ENCODE data around the gene STAT1. TPM values are rescaled to one million over a fixed set of nuclear protein-coding genes. Genes with fewer than 3 reads are reported as not detected.
A peak's percentile ranks its signal among the peaks of the same experiment; 100 is the strongest.

Gene STAT1
- total RNA-seq: 262 TPM
- 100 to 1,000 TPM; 198 to 331 (median 274) TPM for polyA plus RNA-seq

GRCh38 chr2:191013932-191014652 lies at the start of gene STAT1:
Gene STAT1 (minus strand): TSS chr2:191014171. CDS start chr2:191010003, 4,168 bp downstream.
- H3K27ac Mint-ChIP-seq: no peak within 1 kb of the TSS
- H3K4me3 Mint-ChIP-seq: no peak within 1 kb of the TSS
- Histone ChIP-seq H3K27me3 (ENCODE audit: control insufficient read depth, insufficient read depth, low read length) (no peaks in the 10 kb centered on the region), H3K36me3 (ENCODE audit: control insufficient read depth, insufficient read depth, low read length) (peaks cover 21% of the 10 kb centered on the region), H3K27ac (ENCODE audit: insufficient read depth, low read length, poor library complexity, severe bottlenecking) (peak within 1 kb of the TSS; percentile 95), H3K4me1 (ENCODE audit: control insufficient read depth, insufficient read depth, low read length, poor library complexity, severe bottlenecking) (peaks cover 71% of the 10 kb centered on the region), H3K9me3 (ENCODE audit: control insufficient read depth in 2 of 2, low read length in 2 of 2) (no peaks in the 10 kb centered on the region), H3K4me3 (ENCODE audit: low read depth, low read length) (peak within 1 kb of the TSS; percentile 100)
- peak; percentile 91 to 97 (median 96) for DNase-seq
- H3K36me3 Mint-ChIP-seq: peaks cover 20% of the 10 kb centered on the region
- ATAC-seq (ENCODE audit: low read depth in 2 of 2): peak; percentile 88 to 89
- peaks cover 21 to 44% (median 31%) of the 10 kb centered on the region in 4 donors for H3K4me1 Mint-ChIP-seq
- H3K9me3 Mint-ChIP-seq: peaks cover 0 to 3% (median 0%) of the 10 kb centered on the region in 7 donors
- H3K27me3 Mint-ChIP-seq: no peaks in the 10 kb centered on the region

- ATAC-seq (ENCODE audit: low read depth in 2 of 2) (no peak), DNase-seq (no peak)
- peaks cover 44% of the 10 kb centered on the region for H3K4me1 ChIP-seq (ENCODE audit: control insufficient read depth, insufficient read depth, low read length, poor library complexity, severe bottlenecking)
- Mint-ChIP-seq H3K27me3 (no peaks in the 10 kb centered on the region), H3K4me3 (peak overlapping the region in 1 of 4 donors; percentile 29), H3K4me1 (peaks cover 45 to 69% (median 58%) of the 10 kb centered on the region in 4 donors), H3K9me3 (no peaks in the 10 kb centered on the region), H3K36me3 (peaks cover 28% of the 10 kb centered on the region), H3K27ac (peak overlapping the region; percentile 32 to 85 (median 42))
- no peaks in the 10 kb centered on the region for H3K9me3 ChIP-seq (ENCODE audit: control insufficient read depth in 2 of 2, low read length in 2 of 2)
- no peak overlapping the region for H3K4me3 ChIP-seq (ENCODE audit: low read depth, low read length)
- H3K36me3 ChIP-seq (ENCODE audit: control insufficient read depth, insufficient read depth, low read length): peaks cover 6% of the 10 kb centered on the region
- no peak overlapping the region for H3K27ac ChIP-seq (ENCODE audit: insufficient read depth, low read length, poor library complexity, severe bottlenecking)
- no peaks in the 10 kb centered on the region for H3K27me3 ChIP-seq (ENCODE audit: control insufficient read depth, insufficient read depth, low read length)
Observed at GRCh38 chr2:191063584-191063983, 49.6 kb upstream of the STAT1 start.

GRCh38 chr2:191061381-191061980 lies 47.5 kb upstream of the STAT1 start:
- H3K4me1 ChIP-seq (ENCODE audit: control insufficient read depth, insufficient read depth, low read length, poor library complexity, severe bottlenecking): peaks cover 49% of the 10 kb centered on the region
- H3K4me3 ChIP-seq (ENCODE audit: low read depth, low read length): peak overlapping the region; percentile 1
- H3K4me1 Mint-ChIP-seq: peaks cover 35 to 61% (median 47%) of the 10 kb centered on the region in 4 donors

GRCh38 chr2:191059308-191059707 lies 45.3 kb upstream of the STAT1 start:
- H3K4me1 Mint-ChIP-seq: peaks cover 29 to 54% (median 41%) of the 10 kb centered on the region in 4 donors
- Histone ChIP-seq H3K9me3 (ENCODE audit: control insufficient read depth in 2 of 2, low read length in 2 of 2) (no peaks in the 10 kb centered on the region), H3K36me3 (ENCODE audit: control insufficient read depth, insufficient read depth, low read length) (peaks cover 6% of the 10 kb centered on the region), H3K4me3 (ENCODE audit: low read depth, low read length) (no peak overlapping the region), H3K27ac (ENCODE audit: insufficient read depth, low read length, poor library complexity, severe bottlenecking) (no peak overlapping the region), H3K4me1 (ENCODE audit: control insufficient read depth, insufficient read depth, low read length, poor library complexity, severe bottlenecking) (peaks cover 35% of the 10 kb centered on the region), H3K27me3 (ENCODE audit: control insufficient read depth, insufficient read depth, low read length) (no peaks in the 10 kb centered on the region)
- ATAC-seq (ENCODE audit: low read depth in 2 of 2) (no peak), DNase-seq (no peak)
- peaks cover 23% of the 10 kb centered on the region for H3K36me3 Mint-ChIP-seq
- H3K9me3 Mint-ChIP-seq: no peaks in the 10 kb centered on the region
- no peak overlapping the region for H3K4me3 Mint-ChIP-seq
- no peaks in the 10 kb centered on the region for H3K27me3 Mint-ChIP-seq
- H3K27ac Mint-ChIP-seq: peak overlapping the region in 1 of 3 donors; percentile 7

More at GRCh38 chr2:191061381-191061980, 47.5 kb upstream of the STAT1 start:
- Histone ChIP-seq H3K36me3 (ENCODE audit: control insufficient read depth, insufficient read depth, low read length) (peaks cover 6% of the 10 kb centered on the region), H3K9me3 (ENCODE audit: control insufficient read depth in 2 of 2, low read length in 2 of 2) (no peaks in the 10 kb centered on the region), H3K27me3 (ENCODE audit: control insufficient read depth, insufficient read depth, low read length) (no peaks in the 10 kb centered on the region), H3K27ac (ENCODE audit: insufficient read depth, low read length, poor library complexity, severe bottlenecking) (no peak overlapping the region)
- Mint-ChIP-seq H3K4me3 (peak overlapping the region in 3 of 4 donors; percentile 10 to 45 (median 41)), H3K27ac (peak overlapping the region; percentile 57 to 61 (median 60)), H3K9me3 (no peaks in the 10 kb centered on the region), H3K36me3 (peaks cover 28% of the 10 kb centered on the region), H3K27me3 (no peaks in the 10 kb centered on the region)
- ATAC-seq (ENCODE audit: low read depth in 2 of 2) (peak in 1 of 2 donors; percentile 59), DNase-seq (peak in 2 of 3 donors; percentile 22 to 77)

- Histone ChIP-seq H3K27me3 (ENCODE audit: control insufficient read depth, insufficient read depth, low read length) (no peaks in the 10 kb centered on the region), H3K9me3 (ENCODE audit: control insufficient read depth in 2 of 2, low read length in 2 of 2) (no peaks in the 10 kb centered on the region), H3K4me1 (ENCODE audit: control insufficient read depth, insufficient read depth, low read length, poor library complexity, severe bottlenecking) (peaks cover 26% of the 10 kb centered on the region), H3K27ac (ENCODE audit: insufficient read depth, low read length, poor library complexity, severe bottlenecking) (no peak overlapping the region), H3K36me3 (ENCODE audit: control insufficient read depth, insufficient read depth, low read length) (peaks cover 6% of the 10 kb centered on the region), H3K4me3 (ENCODE audit: low read depth, low read length) (peak overlapping the region; percentile 39)
- Mint-ChIP-seq H3K4me1 (peaks cover 13 to 34% (median 22%) of the 10 kb centered on the region in 4 donors), H3K4me3 (peak overlapping the region in 3 of 4 donors; percentile 22 to 55 (median 36)), H3K27ac (peak overlapping the region in 2 of 3 donors; percentile 13 to 66), H3K27me3 (no peaks in the 10 kb centered on the region), H3K36me3 (peaks cover 12% of the 10 kb centered on the region), H3K9me3 (no peaks in the 10 kb centered on the region)
- ATAC-seq (ENCODE audit: low read depth in 2 of 2) (peak; percentile 55 to 73), DNase-seq (peak in 1 of 3 donors; percentile 71)
Observed at GRCh38 chr2:191056228-191056627, 42.3 kb upstream of the STAT1 start.

GRCh38 chr2:191053256-191053655 lies 39.3 kb upstream of the STAT1 start:
- Histone ChIP-seq H3K27me3 (ENCODE audit: control insufficient read depth, insufficient read depth, low read length) (no peaks in the 10 kb centered on the region), H3K9me3 (ENCODE audit: control insufficient read depth in 2 of 2, low read length in 2 of 2) (no peaks in the 10 kb centered on the region), H3K4me3 (ENCODE audit: low read depth, low read length) (no peak overlapping the region), H3K36me3 (ENCODE audit: control insufficient read depth, insufficient read depth, low read length) (no peaks in the 10 kb centered on the region), H3K4me1 (ENCODE audit: control insufficient read depth, insufficient read depth, low read length, poor library complexity, severe bottlenecking) (peaks cover 26% of the 10 kb centered on the region), H3K27ac (ENCODE audit: insufficient read depth, low read length, poor library complexity, severe bottlenecking) (no peak overlapping the region)
- Mint-ChIP-seq H3K27ac (peak overlapping the region in 2 of 3 donors; percentile 48 to 50), H3K4me3 (no peak overlapping the region), H3K27me3 (no peaks in the 10 kb centered on the region), H3K9me3 (no peaks in the 10 kb centered on the region), H3K4me1 (peaks cover 11 to 21% (median 17%) of the 10 kb centered on the region in 4 donors), H3K36me3 (no peaks in the 10 kb centered on the region)
- no peak for ATAC-seq (ENCODE audit: low read depth in 2 of 2)
- no peak for DNase-seq

GRCh38 chr2:191051825-191052778 lies 38.1 kb upstream of the STAT1 start:
- H3K4me1 ChIP-seq (ENCODE audit: control insufficient read depth, insufficient read depth, low read length, poor library complexity, severe bottlenecking): peaks cover 22% of the 10 kb centered on the region
- Mint-ChIP-seq H3K27me3 (no peaks in the 10 kb centered on the region), H3K27ac (no peak overlapping the region), H3K9me3 (no peaks in the 10 kb centered on the region), H3K36me3 (peaks cover 3% of the 10 kb centered on the region), H3K4me1 (peaks cover 9 to 18% (median 14%) of the 10 kb centered on the region in 4 donors), H3K4me3 (no peak overlapping the region)
- peak; percentile 66 to 68 for ATAC-seq (ENCODE audit: low read depth in 2 of 2)
- H3K27ac ChIP-seq (ENCODE audit: insufficient read depth, low read length, poor library complexity, severe bottlenecking): peak overlapping the region; percentile 38
- H3K4me3 ChIP-seq (ENCODE audit: low read depth, low read length): peak overlapping the region; percentile 73
- no peaks in the 10 kb centered on the region for H3K9me3 ChIP-seq (ENCODE audit: control insufficient read depth in 2 of 2, low read length in 2 of 2)
- DNase-seq: peak in 2 of 3 donors; percentile 65 to 79
- no peaks in the 10 kb centered on the region for H3K27me3 ChIP-seq (ENCODE audit: control insufficient read depth, insufficient read depth, low read length)
- no peaks in the 10 kb centered on the region for H3K36me3 ChIP-seq (ENCODE audit: control insufficient read depth, insufficient read depth, low read length)

All from CD4-positive, CD25-positive, alpha-beta regulatory T cell (primary cell).